C4-2B (cell line): ENCODE results near the gene VAMP2.
A peak's percentile ranks its signal among the peaks of the same experiment; 100 is the strongest.

Experiments used
- H3K27ac ChIP-seq: fragments of 450-650 bp; 2 replicates; pipeline ENCODE4 v1.5.1; 2017
- CTCF ChIP-seq: fragments of 450-650 bp; conservative IDR thresholded peaks from 2 replicates; pipeline ENCODE4 v1.5.1; 2017; ENCODE audit warnings: mild to moderate bottlenecking
- ZFX ChIP-seq: fragments of 450-650 bp; IDR thresholded peaks from 2 replicates; pipeline ENCODE4 v1.6.1; 2017

The VAMP2 gene

GRCh38 chr17:8155996-8156245 is 6.8 kb downstream of the VAMP2 start:
- TF ChIP-seq ZFX (no peak), CTCF (no peak)
- peak overlapping the region; percentile 76 for H3K27ac ChIP-seq

GRCh38 chr17:8155231-8155995 is 7.3 kb downstream of the VAMP2 start:
- H3K27ac ChIP-seq = peak overlapping the region; percentile 76
- TF ChIP-seq CTCF (no peak), ZFX (no peak)

- TF ChIP-seq CTCF (no peak), ZFX (no peak)
- peak overlapping the region; percentile 76 for H3K27ac ChIP-seq
Measured at GRCh38 chr17:8154608-8155155, 8.1 kb downstream of the VAMP2 start.

GRCh38 chr17:8153957-8154607 is 8.7 kb downstream of the VAMP2 start:
- peak overlapping the region; percentile 76 for H3K27ac ChIP-seq
- TF ChIP-seq ZFX (no peak), CTCF (no peak)

- TF ChIP-seq CTCF (no peak), ZFX (no peak)
- peak overlapping the region; percentile 76 for H3K27ac ChIP-seq
Measured at GRCh38 chr17:8153525-8153956, 9.2 kb downstream of the VAMP2 start.

GRCh38 chr17:8153031-8153451 is 9.7 kb downstream of the VAMP2 start:
- TF ChIP-seq ZFX = no peak
- TF ChIP-seq CTCF = no peak
- H3K27ac ChIP-seq = peak overlapping the region; percentile 76

GRCh38 chr17:8152112-8152775 is 10.5 kb downstream of the VAMP2 start, which contains the start of gene PER1:
Gene PER1 (minus strand): TSS chr17:8152404. CDS start chr17:8150706, 1,698 bp downstream.
- peak within 1 kb of the TSS; percentile 76 for H3K27ac ChIP-seq
- no peak for TF ChIP-seq CTCF
- TF ChIP-seq ZFX = no peak
